PFSK-1 (cell line): ENCODE results near the gene RNPS1.

Experiments
- POLR2AphosphoS5 ChIP-seq: IDR thresholded peaks from 2 replicates; pipeline ENCODE4 v1.6.1; 2012; ENCODE audit warnings: low read depth, mild to moderate bottlenecking, control low read depth, low read length, moderate library complexity
- SIN3A ChIP-seq: IDR thresholded peaks from 2 replicates; pipeline ENCODE4 v1.6.1; 2012; ENCODE audit warnings: mild to moderate bottlenecking, low read length, moderate library complexity, borderline replicate concordance; ENCODE audit not compliant: insufficient read depth
- TAF1 ChIP-seq: IDR thresholded peaks from 2 replicates; pipeline ENCODE4 v1.6.1; 2012; ENCODE audit warnings: low read length, control low read depth, borderline replicate concordance; ENCODE audit not compliant: insufficient read depth

DNA sequence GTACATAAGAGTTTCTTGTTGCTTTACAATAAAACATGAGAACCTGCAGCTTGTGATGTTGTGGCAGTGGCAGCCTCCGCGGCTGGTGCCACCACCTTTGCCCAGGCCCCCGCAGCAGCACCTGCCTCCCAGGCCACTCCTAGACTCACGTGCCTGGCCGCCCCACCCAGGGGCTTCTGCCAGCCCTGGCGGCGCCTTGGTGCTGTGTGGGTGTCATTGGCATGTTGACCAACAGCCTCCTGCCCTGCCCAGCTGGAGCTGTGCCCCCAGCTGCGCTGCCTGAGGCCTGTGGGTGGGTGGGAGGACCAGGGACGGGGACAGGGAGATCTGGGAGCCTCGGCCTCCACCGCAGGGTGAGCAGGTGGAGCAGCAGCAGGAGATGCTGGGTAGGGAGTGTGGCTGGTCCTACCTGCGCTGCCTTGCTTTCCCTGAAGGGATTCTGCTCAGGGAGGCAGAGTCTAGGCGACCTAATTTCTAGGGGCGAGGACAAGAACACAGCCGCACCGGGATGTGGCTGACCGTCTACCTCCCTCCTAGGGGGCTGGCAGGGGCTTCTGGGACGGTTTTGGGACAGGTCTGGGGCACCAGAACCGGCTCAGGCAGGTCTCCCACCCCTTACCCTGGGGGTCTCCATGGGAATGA, 32.1 kb downstream of the RNPS1 start:
- TF ChIP-seq TAF1: no peak
- peak; percentile 55 for TF ChIP-seq POLR2AphosphoS5
- TF ChIP-seq SIN3A: no peak
